Hepatocyte (in vitro differentiated cells): ENCODE data around the gene NPAS2.

Experiments
- CTCF ChIP-seq: fragments of 200-600 bp; sonication (generic); IDR thresholded peaks from 2 replicates; pipeline ENCODE4 v1.5.1; 2016; ENCODE audit warnings: antibody characterized with exemption, mild to moderate bottlenecking; ENCODE audit not compliant: poor library complexity
- EZH2 ChIP-seq: fragments of 200-600 bp; sonication (generic); IDR thresholded peaks from 2 replicates; pipeline ENCODE4 v1.6.1; 2016; ENCODE audit warnings: antibody characterized with exemption, mild to moderate bottlenecking, borderline replicate concordance

GRCh38 chr2:101038455-101039255, 218.7 kb downstream of the NPAS2 start:
- TF ChIP-seq CTCF = peak; percentile 30
- no peak for TF ChIP-seq EZH2
